ENCODE data around the gene OCA2.
"Not testable (repeated sequence)": the region's sequence is repeated elsewhere in the genome, so short reads cannot be mapped to it uniquely, and the experiment has no call there.

The OCA2 gene

DNA sequence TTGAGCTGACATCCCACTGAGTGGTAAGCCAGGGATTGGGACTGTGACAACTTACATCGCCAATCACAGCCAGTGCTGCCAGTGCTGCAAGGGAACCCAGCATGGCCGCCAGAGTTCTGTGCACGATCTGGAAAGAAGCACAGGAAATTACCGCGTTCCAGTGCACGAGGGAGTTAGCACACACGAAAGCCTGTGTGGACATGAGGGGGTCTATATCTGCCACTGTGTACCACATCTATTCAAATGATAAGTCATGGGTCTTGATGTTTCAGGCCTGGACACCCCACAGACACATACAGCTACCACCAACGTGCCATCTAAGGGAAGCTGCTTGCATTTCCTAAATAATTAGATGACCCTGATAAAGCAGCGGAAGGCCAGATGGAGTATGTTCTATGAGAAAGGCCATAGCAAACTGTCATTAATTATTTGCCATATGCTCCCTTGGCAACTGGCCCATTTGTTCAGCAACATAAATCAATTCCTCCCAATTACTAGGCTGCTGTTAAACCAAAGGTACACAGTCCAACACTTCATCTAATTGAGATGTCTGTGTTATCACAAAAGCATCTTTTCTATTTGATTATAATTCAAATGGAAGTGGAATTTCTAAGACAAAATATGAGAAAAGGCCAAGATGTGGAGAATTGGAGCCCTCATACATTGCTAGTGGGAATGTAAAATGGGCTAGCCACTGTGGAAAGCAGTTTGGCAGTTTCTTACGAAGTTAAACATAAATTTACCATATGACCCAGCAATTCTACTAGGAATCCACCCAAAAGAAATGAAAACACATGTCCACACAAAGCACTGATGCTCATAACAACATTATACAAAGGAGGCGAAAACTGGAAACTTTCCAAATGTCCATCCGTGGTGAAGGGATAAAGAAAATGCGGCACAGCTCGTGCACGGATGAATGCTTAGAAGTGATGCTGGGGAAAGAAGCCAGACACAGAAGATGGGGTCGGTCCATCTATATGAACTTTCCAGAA, 108.3 kb downstream of the OCA2 start:
- no peak for DNase-seq

DNA sequence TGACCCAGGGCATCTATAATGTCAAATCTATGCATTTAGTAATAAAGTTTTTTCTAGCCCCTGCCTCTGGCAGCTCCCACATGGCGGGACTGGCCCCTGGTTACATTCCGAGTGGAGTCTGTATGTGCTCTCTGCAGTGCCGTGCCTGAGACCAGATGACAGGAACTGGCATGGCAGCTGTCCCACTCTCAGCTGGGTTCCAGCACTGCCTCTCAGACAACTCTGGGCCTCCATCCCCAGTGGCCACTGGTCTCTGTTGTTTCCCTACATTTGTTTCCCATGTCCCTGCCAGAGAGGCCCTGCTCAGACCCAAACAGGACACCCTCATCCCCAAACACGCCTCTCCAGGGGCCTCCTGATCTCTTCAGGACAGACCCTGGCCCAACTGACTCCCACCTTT, 109.3 kb downstream of the OCA2 start:
- no peak for DNase-seq

DNA sequence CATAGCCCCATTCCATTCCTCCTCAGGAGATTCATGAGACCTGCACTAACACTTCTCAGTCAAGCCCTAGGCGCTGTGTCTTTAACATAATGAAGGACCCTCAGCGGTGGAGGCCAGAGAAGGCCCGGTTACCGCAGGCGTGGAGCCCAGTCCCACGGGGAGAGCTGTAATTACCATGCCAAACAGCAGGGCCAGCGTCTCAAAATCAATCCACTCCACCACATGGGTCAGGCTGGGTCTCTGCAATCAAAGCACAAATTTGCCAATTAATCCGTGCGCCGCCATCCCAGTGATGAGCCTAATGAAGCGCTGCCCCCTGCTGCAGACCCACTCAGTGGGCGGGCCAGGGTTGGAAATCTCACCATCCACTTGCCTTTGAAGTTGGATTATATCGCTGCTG, 109.7 kb downstream of the OCA2 start:
- no peak for DNase-seq

DNA sequence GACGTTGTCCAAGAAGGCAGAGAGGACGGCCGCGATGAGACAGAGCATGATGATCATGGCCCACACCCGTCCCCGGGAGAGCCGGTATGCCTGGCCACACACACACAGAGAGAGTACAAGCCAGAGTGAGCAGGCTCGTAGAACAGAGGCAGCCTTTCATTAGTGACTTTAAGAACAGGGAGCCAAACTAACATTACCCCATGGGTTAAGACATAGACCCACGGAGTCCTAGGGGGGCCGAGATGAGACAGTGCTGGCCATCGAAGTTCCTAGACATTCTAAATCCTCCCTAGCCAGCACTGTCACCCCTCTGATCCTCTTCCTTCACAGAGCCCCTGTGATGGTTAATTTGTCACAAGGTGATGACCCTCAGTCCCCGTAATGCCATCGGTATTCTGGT, 114.0 kb downstream of the OCA2 start:
- DNase-seq, result no peak

DNA sequence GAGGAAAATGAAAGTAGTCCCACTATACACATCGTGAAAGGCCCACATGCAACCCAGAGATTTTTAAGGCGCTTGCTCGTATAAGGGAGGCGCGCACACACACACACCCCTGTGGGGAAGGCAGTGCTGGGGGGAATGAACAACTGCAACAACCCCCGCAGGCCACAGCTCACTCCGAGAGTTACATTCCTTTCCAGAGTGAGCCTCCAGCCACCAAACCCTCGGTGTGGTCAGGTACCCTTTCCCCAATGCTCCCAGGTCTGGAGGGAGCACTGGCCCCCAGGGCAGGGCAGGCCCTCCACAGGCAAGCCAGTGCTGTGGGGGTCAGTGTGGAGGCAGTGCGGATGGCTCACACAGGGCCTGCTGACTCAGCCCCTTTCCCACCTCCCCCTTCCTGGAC, 115.6 kb downstream of the OCA2 start:
- DNase-seq, result no peak

DNA sequence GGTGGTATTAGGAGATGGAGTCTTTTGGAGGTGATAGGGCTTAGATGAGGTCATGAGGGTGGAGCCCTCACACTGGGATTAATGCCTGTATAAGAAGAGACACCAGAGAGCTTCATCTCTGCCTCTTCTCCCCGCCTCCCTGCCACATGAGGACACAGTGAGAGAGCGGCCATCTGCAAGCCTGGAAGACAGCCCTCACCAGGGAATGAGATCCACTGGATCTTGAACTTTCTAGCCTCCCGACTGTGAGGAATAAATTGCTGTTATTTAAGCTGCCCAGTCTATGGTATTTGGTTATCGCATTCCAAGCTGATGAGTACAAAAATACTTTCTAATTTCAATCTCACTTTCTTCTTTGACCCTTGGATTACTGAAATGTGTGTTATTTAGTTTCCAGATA, 121.4 kb downstream of the OCA2 start:
- no peak for DNase-seq

DNA sequence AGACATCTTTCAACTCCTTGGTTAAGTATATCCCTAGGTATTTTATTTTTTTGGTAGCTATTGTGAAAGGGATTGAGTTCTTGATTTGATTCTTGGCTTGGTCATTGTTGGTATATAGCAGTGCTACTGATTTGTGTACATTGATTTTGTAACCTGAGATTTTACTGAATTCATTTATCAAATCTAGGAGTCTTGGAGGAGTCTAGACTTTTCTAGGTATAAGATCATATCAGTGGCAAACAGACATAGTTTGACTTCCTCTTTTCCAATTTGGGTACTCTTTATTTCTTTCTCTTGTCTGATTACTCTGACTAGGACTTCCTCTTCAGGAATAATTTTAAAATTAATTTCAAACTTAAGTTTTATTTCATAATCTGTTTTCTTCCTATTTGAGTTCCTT, 125.2 kb downstream of the OCA2 start:
- DNase-seq, result no peak

DNA sequence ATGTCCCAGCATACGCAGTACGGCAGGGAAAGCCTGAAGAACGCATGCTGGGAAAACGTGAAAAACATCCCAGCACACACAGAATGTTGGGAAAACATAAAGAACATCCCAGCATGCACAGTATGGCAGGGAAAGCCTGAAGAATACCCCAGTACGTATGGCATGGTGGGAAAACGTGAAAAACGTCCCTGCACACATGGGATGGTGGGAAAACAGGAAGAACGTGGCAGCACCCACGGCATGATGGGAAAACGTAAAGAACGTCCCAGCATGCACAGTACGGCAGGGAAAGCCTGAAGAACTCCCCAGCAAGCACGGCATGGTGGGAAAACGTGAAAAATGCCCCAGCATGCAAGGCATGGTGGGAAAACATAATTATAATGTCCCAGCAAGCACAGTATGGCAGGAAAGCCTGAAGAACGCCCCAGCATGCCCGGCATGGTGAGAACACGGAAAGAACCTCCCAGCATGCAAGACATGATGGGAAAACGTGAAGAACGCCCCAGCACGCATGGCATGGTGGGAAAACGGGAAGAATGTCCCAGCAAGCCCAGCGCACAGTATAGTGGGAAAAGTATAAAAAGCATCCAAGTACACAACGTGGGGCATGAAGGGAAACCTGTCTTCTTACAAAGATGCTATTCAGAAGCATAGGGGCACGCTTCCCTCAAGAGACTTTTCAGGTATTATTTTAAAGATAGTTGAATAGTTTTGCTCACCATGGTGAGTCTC, 128.3 kb downstream of the OCA2 start:
- DNase-seq, result no peak

DNA sequence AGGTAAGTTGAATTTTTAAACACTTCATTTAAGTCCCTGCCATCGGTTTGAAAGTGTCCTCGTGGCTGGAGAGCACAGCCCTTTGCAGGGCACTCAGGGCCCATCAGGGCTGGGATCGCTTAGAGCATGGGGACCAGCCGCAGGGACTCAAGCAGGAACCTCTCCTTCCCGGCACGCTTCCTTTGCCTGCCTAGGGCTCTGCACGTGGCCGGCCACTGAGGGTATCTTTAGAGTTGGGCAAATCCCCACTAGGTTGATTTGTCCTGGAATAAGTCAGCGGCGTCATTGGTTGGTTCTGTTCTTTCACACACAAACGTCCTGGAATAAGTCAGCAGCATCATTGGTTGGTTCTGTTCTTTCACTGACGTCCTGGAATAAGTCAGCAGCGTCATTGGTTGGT, 131.6 kb downstream of the OCA2 start:
- DNase-seq, result no peak

DNA sequence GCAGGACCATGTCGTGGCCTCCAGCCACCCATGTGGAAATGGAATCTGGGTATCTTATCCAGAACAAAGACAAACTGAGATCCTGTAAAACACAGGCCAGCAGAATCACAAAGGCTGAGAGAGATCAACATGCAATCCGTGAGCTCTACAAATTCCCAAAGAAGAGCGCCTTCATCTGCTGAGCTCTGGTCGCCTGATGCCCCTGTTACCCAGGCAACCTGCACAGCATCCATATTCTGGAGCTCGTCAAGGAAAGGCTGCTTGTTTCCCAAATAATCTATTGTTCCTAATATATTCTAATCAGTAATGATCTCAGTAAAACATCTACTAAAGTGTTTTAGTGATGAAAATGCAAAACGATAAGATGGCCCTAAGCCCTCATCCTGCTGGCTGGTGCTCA, 133.6 kb downstream of the OCA2 start:
- DNase-seq, result no peak

DNA sequence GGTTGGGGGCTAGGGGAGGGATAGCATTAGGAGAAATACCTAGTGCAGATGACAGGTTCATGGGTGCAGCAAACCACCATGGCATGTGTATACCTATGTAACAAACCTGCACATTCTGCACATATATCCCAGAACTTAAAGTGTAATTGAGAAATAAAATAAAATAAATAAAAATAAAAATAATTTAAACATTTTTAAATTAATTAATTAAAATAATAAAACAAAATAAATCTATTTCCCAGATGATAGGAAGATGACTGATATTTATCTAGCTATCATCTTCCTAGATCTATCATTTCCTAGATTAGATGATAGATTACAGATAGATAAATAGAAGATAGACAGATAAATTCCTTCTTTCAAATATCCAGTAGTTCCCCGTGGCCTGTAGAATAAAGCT, 137.3 kb downstream of the OCA2 start:
- DNase-seq, result no peak

DNA sequence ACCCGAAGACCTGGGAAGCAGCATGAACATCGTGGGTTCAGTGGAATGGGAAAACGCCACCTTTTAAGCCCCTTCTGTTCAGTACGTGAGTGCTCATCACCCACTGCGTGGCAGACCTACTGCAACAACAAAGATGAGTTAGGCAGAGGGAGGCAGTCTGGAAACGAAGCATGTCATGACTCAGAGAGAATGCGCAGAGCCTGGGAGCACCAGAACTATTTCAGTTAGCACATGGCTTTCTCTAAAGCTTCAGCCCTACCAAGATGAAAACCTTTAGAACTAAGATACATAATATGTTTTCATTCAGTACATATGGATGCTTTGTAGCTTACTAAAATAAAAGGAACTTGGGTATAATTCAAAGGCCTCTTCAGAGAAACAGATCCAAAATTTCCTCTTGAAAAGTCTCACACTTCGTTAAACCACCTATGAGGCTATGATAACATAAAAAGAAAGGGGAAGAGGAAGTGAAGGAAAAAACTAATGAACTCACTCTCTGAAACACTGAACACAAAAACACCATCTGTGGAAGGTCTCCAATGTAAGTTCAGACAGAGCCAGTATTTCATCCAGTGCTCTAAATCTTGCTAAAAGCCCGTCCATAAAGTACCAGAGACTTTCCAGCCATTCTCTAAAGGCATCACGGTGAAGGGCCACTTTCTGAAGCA, 140.1 kb downstream of the OCA2 start:
- no peak for DNase-seq

DNA sequence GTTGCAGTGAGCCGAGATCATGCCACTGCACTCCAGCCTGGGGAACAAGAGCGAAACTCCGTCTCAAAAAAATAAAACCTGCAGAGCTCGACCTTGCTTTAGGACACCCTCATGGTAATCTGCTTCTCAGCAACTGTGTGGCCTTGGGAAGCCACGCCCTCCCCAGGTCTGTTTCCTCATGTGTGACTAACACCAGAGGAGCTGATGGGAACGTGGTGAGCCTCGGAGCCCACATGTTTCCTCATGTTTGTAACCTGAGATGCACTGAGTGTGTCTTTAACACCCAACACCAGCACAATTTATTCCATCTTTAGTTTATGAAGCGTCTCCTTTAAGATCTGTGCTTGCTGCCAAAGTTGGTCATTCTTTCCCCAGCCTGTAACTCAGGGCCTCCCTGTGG, 142.8 kb downstream of the OCA2 start:
- DNase-seq, result no peak

DNA sequence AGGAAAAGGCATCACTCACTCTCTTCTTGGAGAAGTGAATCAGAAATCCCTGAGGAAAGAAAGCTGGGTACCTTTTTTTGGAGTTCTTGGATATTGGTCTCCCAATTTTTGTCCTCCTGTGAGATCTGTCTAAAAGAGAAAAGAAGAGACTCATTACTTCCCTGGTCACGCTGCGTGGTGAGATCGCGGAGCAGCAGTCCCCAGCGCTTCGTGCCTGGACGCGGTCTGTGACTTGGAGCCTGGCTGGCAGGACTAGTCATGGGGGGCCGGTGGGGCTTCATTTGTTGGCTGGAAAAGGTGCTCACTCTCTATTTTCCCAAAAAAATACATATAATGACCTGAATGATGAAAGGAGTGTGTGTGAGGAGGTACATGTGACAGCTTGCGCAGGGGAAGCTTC, 144.0 kb downstream of the OCA2 start:
- no peak for DNase-seq

DNA sequence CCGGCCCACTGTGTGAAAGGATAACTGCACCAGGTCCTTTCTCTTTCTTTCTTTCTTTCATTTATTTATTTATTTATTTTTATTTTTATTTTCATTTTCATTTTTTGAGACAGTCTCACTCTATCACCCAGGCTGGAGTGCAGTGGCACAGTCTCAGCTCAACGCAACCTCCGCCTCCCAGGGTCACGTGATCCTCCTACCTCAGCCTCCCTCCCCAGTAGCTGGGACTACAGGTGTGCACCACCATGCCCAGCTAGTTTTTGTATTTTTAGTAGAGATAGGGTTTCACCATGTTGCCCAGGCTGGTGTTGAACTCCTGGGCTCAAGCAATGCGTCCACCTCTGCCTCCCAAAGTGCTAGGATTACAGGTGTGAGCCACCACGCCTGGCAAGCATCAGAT, 146.5 kb downstream of the OCA2 start:
- not testable (repeated sequence) for DNase-seq

DNA sequence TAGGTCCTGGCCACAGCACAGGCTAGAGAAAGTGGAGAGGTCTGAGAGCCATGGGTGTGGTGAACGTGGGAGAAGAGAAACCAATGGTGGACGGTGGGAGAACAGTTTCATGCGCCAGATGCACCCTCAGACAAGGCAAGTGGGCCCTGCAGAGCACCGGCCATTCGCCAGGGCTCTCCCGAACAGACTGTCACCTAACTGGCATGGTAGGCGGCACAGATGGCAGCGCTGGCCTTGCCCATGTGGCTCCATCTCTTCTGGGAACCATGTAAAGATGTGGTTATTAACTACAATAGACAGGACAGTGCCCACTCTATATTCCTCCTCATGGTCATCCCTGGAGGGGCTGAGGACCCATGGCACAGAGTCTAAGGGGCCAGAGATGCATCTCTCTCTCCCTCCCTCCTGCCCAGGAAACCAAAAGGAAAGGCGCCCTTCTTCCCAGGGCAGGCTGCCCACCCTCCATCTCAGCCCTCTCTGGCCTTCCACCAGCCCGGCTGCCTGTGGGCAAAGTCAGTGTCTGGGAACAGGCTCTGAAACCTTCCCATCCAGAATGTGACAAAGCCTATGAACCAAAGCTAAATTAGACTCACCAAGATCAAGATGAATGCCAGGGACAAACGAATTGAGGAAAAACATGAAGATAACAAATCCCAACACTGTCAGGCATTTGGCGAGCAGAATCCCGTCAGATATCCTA, 147.8 kb downstream of the OCA2 start:
- DNase-seq, result no peak

DNA sequence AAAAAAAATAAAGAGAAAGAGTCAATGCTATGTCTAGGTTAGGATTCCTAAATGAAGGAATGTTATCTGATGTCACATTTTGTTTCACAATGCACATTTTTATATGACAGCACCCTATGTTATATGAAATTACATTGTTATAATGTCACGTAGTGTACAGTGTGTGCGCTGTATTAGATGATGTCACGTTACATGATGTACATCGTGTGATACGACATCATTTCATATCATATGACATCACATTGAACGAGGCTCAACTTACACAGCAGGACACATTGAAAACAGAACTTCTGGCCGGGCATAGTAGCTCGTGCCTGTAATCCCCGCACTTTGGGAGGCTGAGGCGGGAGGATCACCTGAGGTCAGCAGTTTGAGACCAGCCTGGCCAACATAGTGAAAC, 150.0 kb downstream of the OCA2 start:
- no peak for DNase-seq

DNA sequence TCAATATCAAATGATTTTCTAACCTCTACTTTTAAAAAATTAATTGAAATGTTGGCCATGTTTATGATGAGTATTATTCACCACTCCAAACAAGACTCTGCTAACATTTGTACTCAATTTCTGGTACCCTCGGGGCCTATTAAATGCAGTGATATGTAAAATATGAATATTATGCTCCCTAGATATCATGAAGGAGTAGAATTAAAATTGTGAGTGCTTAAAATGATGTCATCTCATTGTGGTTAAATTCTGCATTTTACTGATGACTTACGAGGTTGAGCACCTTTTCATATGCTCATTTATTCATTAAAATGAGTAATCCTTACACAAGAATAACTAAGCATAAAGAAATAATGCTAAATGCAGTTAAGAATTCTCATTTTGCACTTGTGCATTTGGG, 159.9 kb downstream of the OCA2 start:
- DNase-seq, result no peak

DNA sequence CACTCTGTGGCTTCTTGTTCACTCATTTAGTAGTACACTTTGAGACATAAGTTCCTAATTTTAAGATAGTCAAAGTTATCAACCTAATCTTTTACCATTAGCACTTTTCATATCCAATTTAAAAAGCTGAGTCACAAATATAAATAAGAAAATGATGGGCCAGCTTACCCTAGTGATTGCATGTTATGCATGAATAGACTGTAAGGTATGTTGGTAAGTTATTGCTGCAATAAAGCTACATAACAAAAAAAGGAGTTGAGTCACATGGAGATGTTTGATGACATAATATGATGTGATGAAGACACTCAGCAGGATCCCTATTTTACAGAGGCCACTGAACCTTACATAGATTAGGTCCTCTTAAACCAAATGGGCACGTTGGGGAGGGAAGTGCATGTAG, 161.3 kb downstream of the OCA2 start:
- DNase-seq, result no peak

DNA sequence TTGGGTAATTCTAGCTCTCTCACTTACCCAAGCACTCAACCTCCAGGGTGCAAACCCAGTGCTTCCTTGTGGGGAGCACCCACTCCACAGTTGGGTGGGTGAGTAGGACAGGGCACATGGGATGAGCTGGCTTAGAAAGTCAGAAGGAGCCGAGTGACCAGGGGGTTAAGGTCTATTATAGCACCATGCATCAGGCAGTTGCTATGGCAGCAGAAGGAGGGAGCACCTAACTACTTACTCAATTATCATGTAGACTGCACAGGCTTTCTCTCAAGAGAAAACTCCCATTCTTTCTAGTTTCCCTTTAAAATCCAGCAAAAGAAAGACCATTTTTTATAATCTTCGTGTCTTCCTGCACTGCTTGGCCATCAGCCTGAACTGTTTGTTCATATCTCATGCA, 163.0 kb downstream of the OCA2 start:
- DNase-seq, result no peak

DNA sequence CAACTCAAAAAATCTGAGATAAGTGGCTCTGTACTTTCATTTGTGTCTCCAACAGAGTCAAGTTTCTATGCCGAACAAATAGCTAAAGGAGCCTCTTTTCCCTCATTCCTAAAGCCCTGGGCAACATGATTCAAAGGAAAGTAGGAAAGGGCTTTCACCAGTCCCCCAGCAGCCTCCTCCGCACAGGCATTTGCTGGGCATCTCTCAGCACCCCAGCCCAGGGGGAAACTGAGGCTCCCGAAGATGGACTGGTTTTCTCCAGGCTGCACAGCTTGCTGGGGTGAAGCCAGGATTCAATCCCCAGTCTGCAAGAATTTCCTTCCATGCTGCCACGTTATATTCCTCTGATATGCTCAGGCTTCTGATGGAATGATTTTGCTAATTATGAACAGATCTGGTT, 163.8 kb downstream of the OCA2 start:
- no peak for DNase-seq

DNA sequence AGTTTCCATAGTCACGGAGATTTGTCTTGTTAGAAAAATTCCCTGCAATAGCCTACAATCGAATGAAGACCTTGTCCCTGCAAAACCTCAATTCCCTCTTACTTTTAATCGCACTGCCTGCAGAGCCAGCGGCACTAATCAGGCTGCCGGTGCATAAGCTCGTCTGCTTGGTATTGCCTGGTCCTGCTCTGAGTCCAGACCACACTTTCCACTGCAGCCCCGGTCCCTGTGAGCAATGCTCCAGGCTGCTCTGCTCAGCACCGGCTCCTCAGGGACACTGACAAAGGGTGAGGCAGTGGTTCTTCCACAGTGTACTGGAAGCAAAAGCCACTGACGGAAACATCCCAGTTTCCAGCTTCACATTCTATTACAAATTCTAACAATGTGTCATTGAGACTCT, 164.3 kb downstream of the OCA2 start:
- DNase-seq, result no peak

DNA sequence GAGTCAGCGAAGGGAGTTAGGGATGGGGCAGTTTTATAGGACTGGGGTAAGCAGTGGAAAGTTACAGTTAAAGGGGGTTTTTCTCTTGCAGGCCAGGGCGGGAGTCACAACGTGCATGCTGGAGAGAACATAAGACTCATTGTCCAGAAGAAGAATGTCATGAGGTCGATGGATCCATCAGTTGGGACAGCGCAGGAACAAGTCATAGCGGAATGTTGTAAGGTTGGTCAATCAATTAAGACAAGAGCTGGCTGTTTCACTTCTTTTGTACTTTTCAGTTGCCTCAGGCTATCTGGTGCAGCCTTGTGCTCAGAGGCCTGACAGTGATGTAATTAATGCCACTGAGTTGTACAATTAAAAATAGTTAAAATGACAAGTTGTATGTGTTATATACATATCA, 165.6 kb downstream of the OCA2 start:
- no peak for DNase-seq

All from activated naive CD4-positive, alpha-beta T cell treated with Interleukin-2 at 50 U/mL for 16 hours (primary cell).